ENCODE measurements around the gene FEZ2. TPM values are rescaled to one million over a fixed set of nuclear protein-coding genes. Genes with fewer than 3 reads are reported as not detected.

Gene FEZ2
- polyA plus RNA-seq, 1 donor (not counting 4 experiments of a cell fraction or from before 2014, with no cell fraction given), result 56.2 TPM

DNA sequence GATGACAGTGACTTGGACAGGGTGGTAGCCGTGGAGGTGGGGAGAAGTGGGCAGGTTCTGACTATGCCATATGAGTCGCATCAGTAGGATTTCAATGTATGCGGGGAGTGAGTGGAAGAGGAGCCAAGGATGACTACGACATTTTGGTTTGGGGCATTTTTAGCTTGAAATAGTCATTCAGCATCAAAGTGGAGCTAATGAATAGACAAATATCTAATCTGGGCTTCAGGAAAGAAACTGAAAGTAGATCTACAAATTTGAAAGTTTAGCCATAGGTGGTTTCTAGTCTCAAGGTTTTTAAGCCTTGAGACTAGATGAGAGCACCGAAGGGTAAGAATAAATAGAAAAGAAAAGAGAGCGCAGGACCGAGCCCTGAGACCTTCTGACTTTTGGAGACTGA, 58.3 kb downstream of the FEZ2 start:
- DNase-seq (ENCODE audit: low read depth, low spot score) (no peak), FAIRE-seq (no peak)
- TF ChIP-seq, protein P1, sequence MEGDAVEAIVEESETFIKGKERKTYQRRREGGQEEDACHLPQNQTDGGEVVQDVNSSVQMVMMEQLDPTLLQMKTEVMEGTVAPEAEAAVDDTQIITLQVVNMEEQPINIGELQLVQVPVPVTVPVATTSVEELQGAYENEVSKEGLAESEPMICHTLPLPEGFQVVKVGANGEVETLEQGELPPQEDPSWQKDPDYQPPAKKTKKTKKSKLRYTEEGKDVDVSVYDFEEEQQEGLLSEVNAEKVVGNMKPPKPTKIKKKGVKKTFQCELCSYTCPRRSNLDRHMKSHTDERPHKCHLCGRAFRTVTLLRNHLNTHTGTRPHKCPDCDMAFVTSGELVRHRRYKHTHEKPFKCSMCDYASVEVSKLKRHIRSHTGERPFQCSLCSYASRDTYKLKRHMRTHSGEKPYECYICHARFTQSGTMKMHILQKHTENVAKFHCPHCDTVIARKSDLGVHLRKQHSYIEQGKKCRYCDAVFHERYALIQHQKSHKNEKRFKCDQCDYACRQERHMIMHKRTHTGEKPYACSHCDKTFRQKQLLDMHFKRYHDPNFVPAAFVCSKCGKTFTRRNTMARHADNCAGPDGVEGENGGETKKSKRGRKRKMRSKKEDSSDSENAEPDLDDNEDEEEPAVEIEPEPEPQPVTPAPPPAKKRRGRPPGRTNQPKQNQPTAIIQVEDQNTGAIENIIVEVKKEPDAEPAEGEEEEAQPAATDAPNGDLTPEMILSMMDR (optimal IDR thresholded peaks at IDR 0.05 in 1 of 3, IDR thresholded peaks at IDR 0.05 in 1 of 3, conservative IDR thresholded peaks at IDR 0.05 in 1 of 3; ENCODE audit: extremely low read depth in 1 of 3, insufficient read depth in 2 of 3, low read length in 3 of 3), result no peak
- TF ChIP-seq EZH2 (IDR thresholded peaks at IDR 0.05; ENCODE audit: low read length), result no peak
- Histone ChIP-seq H3K36me3 (ENCODE audit: control insufficient read depth in 2 of 2, extremely low read depth in 1 of 2, insufficient read depth in 2 of 2, low read length in 2 of 2) (peaks cover 48 to 52% of the 10 kb centered on the region in 2 experiments), H3K4me3 (ENCODE audit: control insufficient read depth in 2 of 3, extremely low read depth in 1 of 3, insufficient read depth in 2 of 3, low read depth in 1 of 3, low read length in 3 of 3) (no peak overlapping the region), H4K20me1 (ENCODE audit: control insufficient read depth, extremely low read depth, insufficient read depth, low read length) (no peaks in the 10 kb centered on the region), H2AFZ (ENCODE audit: control insufficient read depth, low read length) (no peak overlapping the region), H3K9me3 (ENCODE audit: control insufficient read depth, low read depth, low read length) (no peaks in the 10 kb centered on the region), H3K4me1 (ENCODE audit: control insufficient read depth, extremely low read depth, insufficient read depth, low read length) (no peaks in the 10 kb centered on the region), H3K27me3 (ENCODE audit: control insufficient read depth, extremely low read depth, insufficient read depth, low read length) (no peaks in the 10 kb centered on the region), H3K9ac (ENCODE audit: control insufficient read depth, extremely low read depth, insufficient read depth, low read length) (no peak overlapping the region), H3K4me2 (ENCODE audit: control insufficient read depth, extremely low read depth, insufficient read depth, low read depth, low read length) (no peak overlapping the region), H3K79me2 (ENCODE audit: control insufficient read depth, insufficient read depth, low read length) (no peaks in the 10 kb centered on the region), H3K27ac (ENCODE audit: control insufficient read depth, insufficient read depth, low read length) (no peak overlapping the region), H3K9me1 (ENCODE audit: control insufficient read depth, extremely low read depth, insufficient read depth, low read length) (no peaks in the 10 kb centered on the region)
- dilution Hi-C loops (cut with MboI; ENCODE audit: extremely low pct_ligation_motif_present, low sequenced_read_pairs), result no loop called here

DNA sequence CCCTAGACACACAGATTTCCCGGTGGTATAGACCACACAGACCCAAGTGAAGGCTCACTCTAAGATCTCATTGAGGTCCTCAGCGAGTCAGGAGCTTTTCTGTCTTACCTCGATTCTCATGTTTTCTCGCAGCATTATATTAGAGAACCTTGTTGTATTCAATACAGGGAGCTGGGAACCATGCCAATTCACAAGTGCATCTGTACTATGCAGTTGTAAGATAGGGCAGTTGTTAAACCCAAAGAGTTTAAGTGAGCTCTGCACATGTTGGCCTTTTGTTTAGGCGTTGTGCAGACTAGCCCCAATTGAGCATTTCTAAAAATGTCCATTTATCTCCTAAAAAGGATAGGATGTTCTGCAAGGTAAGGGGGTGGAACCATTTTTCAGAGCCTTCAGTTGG, 59.6 kb downstream of the FEZ2 start:
- dilution Hi-C loops (cut with MboI; ENCODE audit: extremely low pct_ligation_motif_present, low sequenced_read_pairs), result no loop called here
- no peaks in the 10 kb centered on the region for H4K20me1 ChIP-seq (ENCODE audit: control insufficient read depth, extremely low read depth, insufficient read depth, low read length)
- peaks cover 43% of the 10 kb centered on the region in 2 experiments for H3K36me3 ChIP-seq (ENCODE audit: control insufficient read depth in 2 of 2, extremely low read depth in 1 of 2, insufficient read depth in 2 of 2, low read length in 2 of 2)
- no peaks in the 10 kb centered on the region for H3K27me3 ChIP-seq (ENCODE audit: control insufficient read depth, extremely low read depth, insufficient read depth, low read length)
- no peaks in the 10 kb centered on the region for H3K9me1 ChIP-seq (ENCODE audit: control insufficient read depth, extremely low read depth, insufficient read depth, low read length)
- no peaks in the 10 kb centered on the region for H3K79me2 ChIP-seq (ENCODE audit: control insufficient read depth, insufficient read depth, low read length)
- no peaks in the 10 kb centered on the region for H3K4me1 ChIP-seq (ENCODE audit: control insufficient read depth, extremely low read depth, insufficient read depth, low read length)
- H2AFZ ChIP-seq (ENCODE audit: control insufficient read depth, low read length), result no peak overlapping the region
- H3K9me3 ChIP-seq (ENCODE audit: control insufficient read depth, low read depth, low read length), result no peaks in the 10 kb centered on the region
- no peak for TF ChIP-seq EZH2 (IDR thresholded peaks at IDR 0.05; ENCODE audit: low read length)
- TF ChIP-seq, protein P1 (optimal IDR thresholded peaks at IDR 0.05 in 1 of 3, IDR thresholded peaks at IDR 0.05 in 1 of 3, conservative IDR thresholded peaks at IDR 0.05 in 1 of 3; ENCODE audit: extremely low read depth in 1 of 3, insufficient read depth in 2 of 3, low read length in 3 of 3), result no peak
- DNase-seq (ENCODE audit: low read depth, low spot score), result no peak
- H3K9ac ChIP-seq (ENCODE audit: control insufficient read depth, extremely low read depth, insufficient read depth, low read length), result no peak overlapping the region
- FAIRE-seq, result no peak
- no peak overlapping the region for H3K4me3 ChIP-seq (ENCODE audit: control insufficient read depth in 2 of 3, extremely low read depth in 1 of 3, insufficient read depth in 2 of 3, low read depth in 1 of 3, low read length in 3 of 3)
- no peak overlapping the region for H3K4me2 ChIP-seq (ENCODE audit: control insufficient read depth, extremely low read depth, insufficient read depth, low read depth, low read length)
- H3K27ac ChIP-seq (ENCODE audit: control insufficient read depth, insufficient read depth, low read length), result no peak overlapping the region
